Progenitor cell of endocrine pancreas (in vitro differentiated cells): ENCODE results near the gene ALDH1L1. TPM values are rescaled to one million over a fixed set of nuclear protein-coding genes. Genes with fewer than 3 reads are reported as not detected.

Experiments
- DNase-seq: peaks from one replicate; pipeline ENCODE4 v3.0.0; 2021; ENCODE audit warnings: low spot score; ENCODE audit not compliant: unreplicated experiment
- H3K27ac Mint-ChIP-seq: 2 replicates; pipeline ENCODE4 v1.8.0; 2021; ENCODE audit warnings: mild to moderate bottlenecking, moderate library complexity, mixed read lengths
- H3K27me3 Mint-ChIP-seq: 2 replicates; pipeline ENCODE4 v1.8.0; 2021; ENCODE audit warnings: mixed read lengths
- H3K36me3 Mint-ChIP-seq: 2 replicates; pipeline ENCODE4 v1.8.0; 2022; ENCODE audit warnings: mixed read lengths; ENCODE audit not compliant: insufficient read depth
- H3K4me1 Mint-ChIP-seq: 2 replicates; pipeline ENCODE4 v1.8.0; 2021; ENCODE audit warnings: low read depth, mixed read lengths
- H3K4me3 Mint-ChIP-seq: 2 replicates; pipeline ENCODE4 v1.8.0; 2021; ENCODE audit warnings: low read depth, mild to moderate bottlenecking, moderate library complexity, mixed read lengths
- H3K9me3 Mint-ChIP-seq: 2 replicates; pipeline ENCODE4 v1.8.0; 2021; ENCODE audit warnings: low read depth, mixed read lengths
- CTCF ChIP-seq: fragments of 200-600 bp; sonication (generic); IDR thresholded peaks from one replicate; pipeline ENCODE4 v1.5.0; 2021; ENCODE audit warnings: antibody characterized with exemption, mild to moderate bottlenecking; ENCODE audit not compliant: unreplicated experiment
- total RNA-seq: library from RNA; stranded (reverse); gene quantifications from 2 replicates; pipeline ENCODE4 v1.2.1, GENCODE V29; 2021

ALDH1L1 gene
- total RNA-seq, 1 donor from 2014 or later = 3.1 TPM

GRCh38 chr3:126197343-126197742 lies 17.0 kb upstream of the ALDH1L1 start:
- no peak for DNase-seq
- H3K27ac Mint-ChIP-seq = no peak overlapping the region
- no peaks in the 10 kb centered on the region for H3K27me3 Mint-ChIP-seq
- no peak for TF ChIP-seq CTCF
- no peaks in the 10 kb centered on the region for H3K4me1 Mint-ChIP-seq
- no peak overlapping the region for H3K4me3 Mint-ChIP-seq
- peaks cover 23% of the 10 kb centered on the region for H3K9me3 Mint-ChIP-seq
- peaks cover 7% of the 10 kb centered on the region for H3K36me3 Mint-ChIP-seq

- TF ChIP-seq CTCF = no peak
- Mint-ChIP-seq H3K9me3 (peaks cover 32% of the 10 kb centered on the region), H3K4me1 (no peaks in the 10 kb centered on the region), H3K27me3 (no peaks in the 10 kb centered on the region), H3K36me3 (peaks cover 9% of the 10 kb centered on the region), H3K27ac (no peak overlapping the region), H3K4me3 (no peak overlapping the region)
- no peak for DNase-seq
Measured at GRCh38 chr3:126194713-126195305, 14.4 kb upstream of the ALDH1L1 start.

- no peak for TF ChIP-seq CTCF
- no peak overlapping the region for H3K27ac Mint-ChIP-seq
- H3K36me3 Mint-ChIP-seq = peaks cover 5% of the 10 kb centered on the region
- H3K27me3 Mint-ChIP-seq = peaks cover 11% of the 10 kb centered on the region
- no peak for DNase-seq
- H3K4me3 Mint-ChIP-seq = no peak overlapping the region
- H3K4me1 Mint-ChIP-seq = no peaks in the 10 kb centered on the region
- peaks cover 23% of the 10 kb centered on the region for H3K9me3 Mint-ChIP-seq
Measured at GRCh38 chr3:126191246-126191645, 10.9 kb upstream of the ALDH1L1 start.

GRCh38 chr3:126187920-126188319 lies 7.5 kb upstream of the ALDH1L1 start:
- Mint-ChIP-seq H3K36me3 (peaks cover 3% of the 10 kb centered on the region), H3K27ac (no peak overlapping the region), H3K27me3 (peaks cover 22% of the 10 kb centered on the region), H3K9me3 (peaks cover 13% of the 10 kb centered on the region), H3K4me1 (peaks cover 5% of the 10 kb centered on the region), H3K4me3 (no peak overlapping the region)
- DNase-seq = no peak
- TF ChIP-seq CTCF = no peak

- DNase-seq = no peak
- peaks cover 3% of the 10 kb centered on the region for H3K9me3 Mint-ChIP-seq
- peaks cover 5% of the 10 kb centered on the region for H3K4me1 Mint-ChIP-seq
- H3K27ac Mint-ChIP-seq = peak overlapping the region; percentile 11
- no peak overlapping the region for H3K4me3 Mint-ChIP-seq
- no peaks in the 10 kb centered on the region for H3K36me3 Mint-ChIP-seq
- H3K27me3 Mint-ChIP-seq = peaks cover 31% of the 10 kb centered on the region
- TF ChIP-seq CTCF = no peak
Measured at GRCh38 chr3:126186749-126187148, 6.4 kb upstream of the ALDH1L1 start.
